Endodermal cell (in vitro differentiated cells): ENCODE data around the gene RHOU. TPM values are rescaled to one million over a fixed set of nuclear protein-coding genes. Genes with fewer than 3 reads are reported as not detected.
"Not testable (repeated sequence)": the region's sequence is repeated elsewhere in the genome, so short reads cannot be mapped to it uniquely, and the experiment has no call there.

Source experiments
- DNase-seq: peaks from one replicate; pipeline ENCODE4 v3.0.0-alpha.2; 2017
- H3K27ac ChIP-seq: 2 replicates; pipeline ENCODE4 v1.5.1; 2013; ENCODE audit warnings: mild to moderate bottlenecking, low read depth, low read length, moderate library complexity
- H3K27me3 ChIP-seq: 2 replicates; pipeline ENCODE4 v1.6.1; 2013; ENCODE audit warnings: mild to moderate bottlenecking, low read length, moderate library complexity; ENCODE audit not compliant: insufficient read depth, control insufficient read depth, poor library complexity, severe bottlenecking
- H3K36me3 ChIP-seq: 2 replicates; pipeline ENCODE4 v1.7.0; 2013; ENCODE audit warnings: mild to moderate bottlenecking, low read length, moderate library complexity; ENCODE audit not compliant: control insufficient read depth, insufficient read depth
- H3K4me1 ChIP-seq: one replicate; pipeline ENCODE4 v1.7.0; 2013; ENCODE audit warnings: low read length; ENCODE audit not compliant: control insufficient read depth, insufficient read depth
- H3K4me3 ChIP-seq: 2 replicates; pipeline ENCODE4 v1.5.1; 2013; ENCODE audit warnings: mild to moderate bottlenecking, low read length, moderate library complexity
- H3K9ac ChIP-seq: 2 replicates; pipeline ENCODE4 v1.6.1; 2013; ENCODE audit warnings: mild to moderate bottlenecking, low read length, moderate library complexity; ENCODE audit not compliant: poor library complexity, severe bottlenecking; ENCODE audit errors: extremely low read depth
- H3K9me3 ChIP-seq: 2 replicates; pipeline ENCODE4 v1.6.1; 2013; ENCODE audit warnings: mild to moderate bottlenecking, low read length, moderate library complexity; ENCODE audit not compliant: control insufficient read depth
- H3K27ac Mint-ChIP-seq: 2 replicates; pipeline ENCODE4 v1.8.0; 2020; ENCODE audit warnings: mixed read lengths
- H3K27me3 Mint-ChIP-seq: 2 replicates; pipeline ENCODE4 v1.8.0; 2021; ENCODE audit warnings: mild to moderate bottlenecking, mixed read lengths; ENCODE audit not compliant: insufficient read depth
- H3K36me3 Mint-ChIP-seq: 2 replicates; pipeline ENCODE4 v1.8.0; 2020; ENCODE audit warnings: low read depth, mixed read lengths
- H3K4me1 Mint-ChIP-seq: 2 replicates; pipeline ENCODE4 v1.8.0; 2020; ENCODE audit warnings: mixed read lengths
- H3K4me3 Mint-ChIP-seq: 2 replicates; pipeline ENCODE4 v1.8.0; 2020; ENCODE audit warnings: mild to moderate bottlenecking, moderate library complexity, mixed read lengths
- H3K9me3 Mint-ChIP-seq: 2 replicates; pipeline ENCODE4 v1.8.0; 2020; ENCODE audit warnings: mild to moderate bottlenecking, mixed read lengths
- WGBS, 2 experiments: methylation state at CpG; one replicate each; pipeline versions ENCODE4 v1.1.5 to v1.1.7; 2013; ENCODE audit warnings: missing lambda C conversion rate in 2 of 2, mixed read lengths in 1 of 2; ENCODE audit not compliant: insufficient coverage in 1 of 2, insufficient read length in 1 of 2; 5-methylcytosine and 5-hydroxymethylcytosine counted together
- total RNA-seq, 2 donors: library from RNA; stranded (reverse); fragmentation: NEBNext Ultra II Directional in 1 of 2; extraction: Animal tissue kit (Norgen Biotek cat#: 25700) in 1 of 2; gene quantifications; 2 replicates in 1 of 2; 3 replicates in 1 of 2; pipeline ENCODE4 v1.2.1, GENCODE V29; 2021
- TF ChIP-seq, protein P1 (sequence below): fragments of 200-600 bp; sonication (generic); conservative IDR thresholded peaks from 2 replicates; pipeline ENCODE4 v1.5.0; 2021; ENCODE audit warnings: antibody characterized with exemption, mild to moderate bottlenecking

The RHOU gene
- total RNA-seq, 2 donors from 2014 or later: 9.0 to 12.0 TPM

DNA sequence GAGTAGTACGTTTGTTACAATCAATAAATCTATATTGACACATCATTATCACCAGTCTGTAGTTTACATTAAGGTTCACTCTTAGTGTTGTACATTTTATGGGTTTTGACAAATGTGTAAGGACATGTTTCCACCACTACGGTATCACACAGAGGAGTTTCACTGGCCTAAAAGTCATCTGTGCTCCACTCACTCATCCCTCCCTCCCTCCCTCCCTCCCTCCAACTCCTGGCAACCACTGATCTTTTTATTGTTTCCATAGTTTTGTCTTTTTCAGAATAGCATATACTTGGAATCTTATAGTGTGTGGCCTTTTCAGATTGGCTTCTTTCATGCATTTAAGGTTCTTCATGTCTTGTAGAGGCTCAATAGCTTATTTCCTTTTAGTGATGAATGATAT is 44.1 kb upstream of the RHOU start:
- Mint-ChIP-seq H3K4me1 (peaks cover 5% of the 10 kb centered on the region), H3K36me3 (no peaks in the 10 kb centered on the region), H3K9me3 (no peaks in the 10 kb centered on the region), H3K27ac (no peak overlapping the region), H3K27me3 (peaks cover 25% of the 10 kb centered on the region), H3K4me3 (no peak overlapping the region)
- Histone ChIP-seq H3K4me3 (no peak overlapping the region), H3K27ac (no peak overlapping the region), H3K36me3 (no peaks in the 10 kb centered on the region), H3K27me3 (peaks cover 17% of the 10 kb centered on the region), H3K9ac (no peak overlapping the region), H3K4me1 (no peaks in the 10 kb centered on the region), H3K9me3 (no peaks in the 10 kb centered on the region)
- DNase-seq: no peak
- TF ChIP-seq, protein P1, sequence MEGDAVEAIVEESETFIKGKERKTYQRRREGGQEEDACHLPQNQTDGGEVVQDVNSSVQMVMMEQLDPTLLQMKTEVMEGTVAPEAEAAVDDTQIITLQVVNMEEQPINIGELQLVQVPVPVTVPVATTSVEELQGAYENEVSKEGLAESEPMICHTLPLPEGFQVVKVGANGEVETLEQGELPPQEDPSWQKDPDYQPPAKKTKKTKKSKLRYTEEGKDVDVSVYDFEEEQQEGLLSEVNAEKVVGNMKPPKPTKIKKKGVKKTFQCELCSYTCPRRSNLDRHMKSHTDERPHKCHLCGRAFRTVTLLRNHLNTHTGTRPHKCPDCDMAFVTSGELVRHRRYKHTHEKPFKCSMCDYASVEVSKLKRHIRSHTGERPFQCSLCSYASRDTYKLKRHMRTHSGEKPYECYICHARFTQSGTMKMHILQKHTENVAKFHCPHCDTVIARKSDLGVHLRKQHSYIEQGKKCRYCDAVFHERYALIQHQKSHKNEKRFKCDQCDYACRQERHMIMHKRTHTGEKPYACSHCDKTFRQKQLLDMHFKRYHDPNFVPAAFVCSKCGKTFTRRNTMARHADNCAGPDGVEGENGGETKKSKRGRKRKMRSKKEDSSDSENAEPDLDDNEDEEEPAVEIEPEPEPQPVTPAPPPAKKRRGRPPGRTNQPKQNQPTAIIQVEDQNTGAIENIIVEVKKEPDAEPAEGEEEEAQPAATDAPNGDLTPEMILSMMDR: no peak
- 100% methylated on average over 2 of the region's 2 CpGs; no CpG with 5 or more reads in 1 of the 2 experiments for WGBS, 2 experiments

DNA sequence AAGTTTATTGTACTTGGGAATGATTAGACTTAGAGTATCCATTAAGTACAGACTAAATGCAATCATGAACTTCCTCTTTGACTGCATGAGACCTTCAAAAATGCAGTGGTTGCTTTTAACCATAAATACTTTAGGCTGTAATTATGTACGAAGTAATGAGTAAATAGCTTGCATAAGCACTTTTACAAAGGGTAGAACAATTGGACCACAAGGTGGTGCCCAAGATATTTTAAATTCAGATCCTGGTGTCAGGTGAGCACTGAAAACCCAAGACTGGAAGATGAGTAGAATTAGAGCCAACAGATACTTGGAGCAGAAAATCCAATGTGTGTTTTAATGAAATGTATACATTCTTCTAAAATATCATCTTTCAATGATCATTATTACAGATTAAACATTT is 43.4 kb upstream of the RHOU start:
- no peak overlapping the region for H3K27ac Mint-ChIP-seq

DNA sequence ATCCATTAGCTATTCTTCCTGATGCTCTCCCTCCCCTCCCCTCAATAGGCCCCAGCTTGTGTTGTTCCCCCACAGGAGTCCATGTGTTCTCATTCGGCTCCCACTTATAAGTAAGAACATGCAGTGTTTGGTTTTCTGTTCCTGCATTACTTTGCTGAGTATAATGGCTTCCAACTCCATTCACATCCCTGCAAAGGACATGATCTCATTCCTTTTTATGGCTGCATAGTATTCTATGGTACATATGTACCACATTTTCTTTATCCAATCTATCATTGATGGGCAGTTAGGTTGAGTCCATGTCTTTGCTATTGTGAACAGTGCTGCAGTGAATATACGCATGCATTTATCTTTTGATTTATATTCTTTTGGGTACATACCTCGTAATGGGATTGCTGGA is 40.8 kb upstream of the RHOU start:
- not testable (repeated sequence) for H3K9me3 ChIP-seq, H3K4me1 ChIP-seq, H3K36me3 Mint-ChIP-seq, H3K36me3 ChIP-seq, H3K9ac ChIP-seq, H3K4me3 Mint-ChIP-seq, H3K27ac ChIP-seq, DNase-seq, H3K27me3 Mint-ChIP-seq, H3K27me3 ChIP-seq, H3K4me3 ChIP-seq, H3K9me3 Mint-ChIP-seq, H3K4me1 Mint-ChIP-seq, H3K27ac Mint-ChIP-seq
- WGBS, 2 experiments: 97% methylated on average over 3 of the region's 3 CpGs; no CpG with 5 or more reads in 1 of the 2 experiments

More for the DNA sequence above, 43.4 kb upstream of the RHOU start:
- Histone ChIP-seq H3K27ac (no peak overlapping the region), H3K36me3 (no peaks in the 10 kb centered on the region), H3K9me3 (no peaks in the 10 kb centered on the region), H3K4me3 (no peak overlapping the region), H3K9ac (no peak overlapping the region), H3K27me3 (peaks cover 17% of the 10 kb centered on the region), H3K4me1 (no peaks in the 10 kb centered on the region)
- 75% methylated on average over 1 of the region's 1 CpG; no CpG with 5 or more reads in 1 of the 2 experiments for WGBS, 2 experiments
- TF ChIP-seq, protein P1: peak; percentile 78
- Mint-ChIP-seq H3K4me3 (no peak overlapping the region), H3K27me3 (peaks cover 25% of the 10 kb centered on the region), H3K4me1 (peaks cover 7% of the 10 kb centered on the region), H3K9me3 (no peaks in the 10 kb centered on the region), H3K36me3 (no peaks in the 10 kb centered on the region)
- no peak for DNase-seq
